Measurements from ENCODE around the gene GON7.

GRCh38 chr14:93161411-93161940, 45.4 kb downstream of the GON7 start:
- TF ChIP-seq POLR2AphosphoS5 (IDR thresholded peaks at IDR 0.05; ENCODE audit: low read depth, low read length) (no peak), REST (IDR thresholded peaks at IDR 0.05; ENCODE audit: insufficient read depth in 1 of 2, low read depth in 2 of 2, low read length in 2 of 2) (no peak), TAF1 (IDR thresholded peaks at IDR 0.05; ENCODE audit: borderline replicate concordance, insufficient read depth, low read length) (no peak)
